GM12872 (cell line): ENCODE results near the gene MRPL24.

Experiments used
- TF ChIP-seq, protein P1 (sequence below): IDR thresholded peaks from 3 replicates; pipeline ENCODE4 v1.5.1; 2011; ENCODE audit warnings: low read depth, mild to moderate bottlenecking, low read length, moderate library complexity; ENCODE audit not compliant: insufficient read depth

MRPL24 gene

GRCh38 chr1:156776942-156777341, 36.1 kb upstream of the MRPL24 start:
- TF ChIP-seq, protein P1, sequence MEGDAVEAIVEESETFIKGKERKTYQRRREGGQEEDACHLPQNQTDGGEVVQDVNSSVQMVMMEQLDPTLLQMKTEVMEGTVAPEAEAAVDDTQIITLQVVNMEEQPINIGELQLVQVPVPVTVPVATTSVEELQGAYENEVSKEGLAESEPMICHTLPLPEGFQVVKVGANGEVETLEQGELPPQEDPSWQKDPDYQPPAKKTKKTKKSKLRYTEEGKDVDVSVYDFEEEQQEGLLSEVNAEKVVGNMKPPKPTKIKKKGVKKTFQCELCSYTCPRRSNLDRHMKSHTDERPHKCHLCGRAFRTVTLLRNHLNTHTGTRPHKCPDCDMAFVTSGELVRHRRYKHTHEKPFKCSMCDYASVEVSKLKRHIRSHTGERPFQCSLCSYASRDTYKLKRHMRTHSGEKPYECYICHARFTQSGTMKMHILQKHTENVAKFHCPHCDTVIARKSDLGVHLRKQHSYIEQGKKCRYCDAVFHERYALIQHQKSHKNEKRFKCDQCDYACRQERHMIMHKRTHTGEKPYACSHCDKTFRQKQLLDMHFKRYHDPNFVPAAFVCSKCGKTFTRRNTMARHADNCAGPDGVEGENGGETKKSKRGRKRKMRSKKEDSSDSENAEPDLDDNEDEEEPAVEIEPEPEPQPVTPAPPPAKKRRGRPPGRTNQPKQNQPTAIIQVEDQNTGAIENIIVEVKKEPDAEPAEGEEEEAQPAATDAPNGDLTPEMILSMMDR, result no peak

DNA sequence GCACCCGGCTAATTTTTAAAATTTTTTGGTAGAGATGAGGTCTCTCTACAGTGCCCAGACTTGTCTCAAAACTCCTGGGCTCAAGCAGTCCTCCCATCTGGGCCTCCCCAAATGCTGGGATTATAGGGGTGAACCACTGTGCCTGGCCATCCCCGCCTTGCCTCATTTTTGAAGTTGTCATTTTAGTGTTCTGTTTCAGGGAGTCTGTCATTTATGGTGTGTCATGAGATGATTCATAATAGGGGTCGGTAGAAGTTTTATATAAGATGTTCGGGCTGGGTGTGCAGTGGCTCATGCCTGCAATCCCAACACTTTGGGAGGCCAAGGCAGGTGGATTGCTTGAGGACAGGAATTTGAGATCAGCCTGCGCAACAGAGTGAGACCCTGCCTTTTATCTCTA, 34.9 kb upstream of the MRPL24 start:
- TF ChIP-seq, protein P1, result no peak

DNA sequence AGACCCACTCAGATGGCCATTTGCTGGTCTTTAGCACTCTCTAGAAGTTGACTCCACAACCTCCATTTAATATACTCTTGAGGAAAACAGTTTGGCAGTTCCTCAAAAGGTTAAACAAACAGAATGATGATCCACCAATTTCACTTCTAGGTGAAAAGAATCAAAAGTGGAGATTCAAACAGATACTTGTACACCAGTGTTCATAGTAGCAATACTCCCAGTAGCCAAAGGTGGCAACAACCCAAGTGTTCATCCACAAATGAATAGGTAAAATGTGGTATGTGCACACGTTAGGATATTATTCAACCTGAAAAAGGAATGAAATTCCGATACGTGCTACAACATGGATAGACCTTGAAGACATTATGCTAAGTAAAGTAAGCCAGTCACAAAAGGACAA, 32.7 kb upstream of the MRPL24 start:
- TF ChIP-seq, protein P1, result 0 out of 3 replicates have a peak, but pooled peaks have one; percentile 20

DNA sequence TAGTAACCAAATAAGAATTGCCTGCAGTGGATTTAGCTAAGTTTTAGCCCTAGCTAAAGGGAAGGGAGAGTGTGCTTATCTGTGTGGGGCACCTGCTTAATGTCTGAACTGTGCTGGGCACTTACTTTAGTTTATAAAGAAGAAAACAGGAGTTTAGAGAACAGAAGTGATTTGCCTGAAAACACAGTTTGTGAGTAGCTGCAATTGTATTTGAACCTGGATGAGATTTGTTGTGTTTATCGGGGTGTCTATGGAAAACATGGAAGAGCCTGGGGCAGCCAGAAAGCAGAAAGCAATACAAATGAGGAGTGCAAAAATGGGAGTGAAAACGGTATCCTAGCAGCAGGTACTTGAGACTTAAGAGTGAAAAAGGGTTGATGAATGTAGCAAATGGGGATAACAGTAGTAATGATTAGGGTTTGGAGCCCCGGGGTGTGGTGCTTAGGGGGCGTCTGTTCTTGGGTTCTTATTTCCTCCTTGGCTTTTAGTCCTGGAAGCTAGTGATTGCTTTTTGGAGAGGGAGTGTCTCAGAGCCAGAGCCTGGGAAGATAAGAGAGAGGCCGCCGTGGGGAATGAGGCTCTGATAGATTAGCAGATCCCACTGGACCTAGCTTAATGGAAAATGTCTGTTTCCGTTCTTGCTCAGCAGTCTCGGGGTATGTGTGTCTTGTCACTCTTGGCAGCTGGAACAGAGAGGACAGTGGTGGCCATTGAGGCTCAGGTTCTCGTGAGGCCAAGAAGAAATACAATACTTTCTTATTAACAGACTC, 32.0 kb upstream of the MRPL24 start:
- TF ChIP-seq, protein P1, result no peak

- TF ChIP-seq, protein P1, result no peak
Measured at GRCh38 chr1:156772222-156772621, 31.3 kb upstream of the MRPL24 start.

- TF ChIP-seq, protein P1, result no peak
Measured at GRCh38 chr1:156768610-156769295, 27.9 kb upstream of the MRPL24 start.

DNA sequence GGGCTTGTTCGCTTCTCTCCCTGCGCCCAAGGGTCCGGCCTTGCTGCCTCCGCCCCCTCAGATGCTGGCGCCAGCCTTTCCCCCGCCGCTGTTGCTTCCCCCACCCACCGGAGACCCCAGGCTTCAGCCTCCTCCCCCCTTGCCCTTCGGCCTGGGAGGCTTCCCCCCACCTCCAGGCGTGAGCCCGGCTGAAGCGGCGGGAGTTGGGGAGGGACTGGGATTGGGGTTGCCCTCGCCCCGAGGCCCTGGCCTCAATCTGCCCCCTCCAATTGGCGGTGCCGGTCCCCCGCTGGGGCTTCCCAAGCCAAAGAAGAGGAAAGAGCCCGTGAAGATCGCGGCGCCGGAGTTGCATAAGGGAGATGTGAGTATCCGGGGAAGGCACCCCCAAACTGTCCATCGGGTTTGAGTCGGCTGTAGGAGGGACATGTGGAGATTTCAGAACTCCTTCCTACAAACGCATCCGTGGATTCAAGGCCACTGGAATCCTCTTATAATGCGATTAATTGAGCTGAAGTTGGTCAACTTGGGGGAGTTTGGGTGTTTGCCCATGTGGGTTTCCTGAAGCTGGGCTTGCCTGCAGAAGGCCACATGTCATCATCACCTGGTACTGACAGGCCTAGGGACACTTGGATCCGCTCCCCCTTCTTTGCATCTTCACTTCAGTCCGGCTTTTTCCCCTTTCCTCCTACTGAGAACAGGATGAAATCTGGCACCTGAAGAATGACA, 27.2 kb upstream of the MRPL24 start:
- TF ChIP-seq, protein P1, result no peak
